HepG2 (cell line): Measurements from ENCODE around the gene SYNJ2. TPM values are rescaled to one million over a fixed set of nuclear protein-coding genes. Genes with fewer than 3 reads are reported as not detected.
A peak's percentile ranks its signal among the peaks of the same experiment; 100 is the strongest.

Source experiments
- ARNT ChIP-seq: fragments of 450-650 bp; IDR thresholded peaks from 2 replicates; pipeline ENCODE4 v1.6.1; 2017
- KDM1A ChIP-seq: IDR thresholded peaks from 2 replicates; pipeline ENCODE4 v1.6.1; 2016; ENCODE audit warnings: missing compliant biosample characterization
- MBD4 ChIP-seq: IDR thresholded peaks from 2 replicates; pipeline ENCODE4 v1.6.1; 2012; ENCODE audit warnings: low read length, inconsistent platforms, borderline replicate concordance
- MTA1 ChIP-seq: sonication (generic); formaldehyde crosslinking; IDR thresholded peaks from 2 replicates; pipeline ENCODE4 v1.4.0; 2020; ENCODE audit warnings: missing genetic modification reagents, mild to moderate bottlenecking, borderline replicate concordance
- PAF1 ChIP-seq: IDR thresholded peaks from 2 replicates; pipeline ENCODE4 v1.6.1; 2016; ENCODE audit warnings: missing genetic modification reagents, missing compliant biosample characterization
- PHF21A ChIP-seq: sonication (generic); formaldehyde crosslinking; IDR thresholded peaks from 2 replicates; pipeline ENCODE4 v1.5.0; 2020; ENCODE audit warnings: mild to moderate bottlenecking, missing genetic modification reagents
- RELA ChIP-seq: sonication (generic); formaldehyde crosslinking; IDR thresholded peaks from 2 replicates; pipeline ENCODE4 v1.4.0; 2020; ENCODE audit warnings: missing genetic modification reagents
- TRIM24 ChIP-seq: sonication (generic); formaldehyde crosslinking; IDR thresholded peaks from 2 replicates; pipeline ENCODE4 v1.8.0; 2022; ENCODE audit warnings: mild to moderate bottlenecking, missing genetic modification reagents
- ZNF136 ChIP-seq: sonication (generic); formaldehyde crosslinking; IDR thresholded peaks from 2 replicates; pipeline ENCODE4 v1.8.1; 2022; ENCODE audit warnings: low read depth, mild to moderate bottlenecking, moderate library complexity, missing genetic modification reagents
- ZNF333 ChIP-seq: sonication (generic); formaldehyde crosslinking; IDR thresholded peaks from 2 replicates; pipeline ENCODE4 v1.4.0; 2020; ENCODE audit warnings: mild to moderate bottlenecking, missing genetic modification reagents, borderline replicate concordance
- ZNF547 ChIP-seq: sonication (generic); formaldehyde crosslinking; IDR thresholded peaks from 2 replicates; pipeline ENCODE4 v1.5.1; 2020; ENCODE audit warnings: mild to moderate bottlenecking, missing genetic modification reagents
- ZNF883 ChIP-seq: sonication (generic); formaldehyde crosslinking; IDR thresholded peaks from 2 replicates; pipeline ENCODE4 v1.5.1; 2020; ENCODE audit warnings: mild to moderate bottlenecking, missing genetic modification reagents; ENCODE audit errors: not compliant biosample characterization
- ZSCAN25 ChIP-seq: sonication (generic); formaldehyde crosslinking; IDR thresholded peaks from 2 replicates; pipeline ENCODE4 v1.8.0; 2022; ENCODE audit warnings: mild to moderate bottlenecking, missing genetic modification reagents
- polyA plus RNA-seq, 8 experiments: library from polyadenylated mRNA; depleted of rRNA in 3 of 8; stranded (reverse) in 7 of 8; unstranded in 1 of 8; fragments of >200 nt; fragmentation: Illumina TruSeq in 4 of 8; extraction: Trizol in 4 of 8; gene quantifications; 2 replicates each; pipeline versions ENCODE4 v1.2.1 to v1.2.3, GENCODE V29; 2011 to 2016; ENCODE audit warnings: low read depth in 4 of 8, missing spikeins in 1 of 8, mixed read lengths in 1 of 8; ENCODE audit not compliant: insufficient read depth in 1 of 8
- total RNA-seq, 5 experiments: library from RNA; depleted of rRNA; stranded (reverse); fragments of >200 nt; fragmentation: Illumina TruSeq; extraction: Trizol; gene quantifications; 2 replicates each; pipeline ENCODE4 v1.2.3, GENCODE V29; 2016; ENCODE audit warnings: low read depth in 1 of 5
- TF ChIP-seq, protein P1 (sequence below): sonication (generic); formaldehyde crosslinking; IDR thresholded peaks from 2 replicates; pipeline ENCODE4 v1.9.0; 2022; ENCODE audit warnings: low read depth, missing genetic modification reagents
- TF ChIP-seq, protein P2 (sequence below): sonication (generic); formaldehyde crosslinking; conservative IDR thresholded peaks from 2 replicates; pipeline ENCODE4 v1.8.0; 2022; ENCODE audit warnings: low read depth, missing genetic modification reagents
- TF ChIP-seq, protein P3 (sequence below): sonication (generic); formaldehyde crosslinking; IDR thresholded peaks from 2 replicates; pipeline ENCODE4 v1.4.0; 2020; ENCODE audit warnings: mild to moderate bottlenecking, missing genetic modification reagents
- TF ChIP-seq, protein P4 (sequence below): sonication (generic); formaldehyde crosslinking; IDR thresholded peaks from 2 replicates; pipeline ENCODE4 v1.8.0; 2022; ENCODE audit warnings: missing genetic modification reagents, mild to moderate bottlenecking, inconsistent platforms, borderline replicate concordance
- TF ChIP-seq, protein P5 (sequence below): IDR thresholded peaks from 2 replicates; pipeline ENCODE4 v1.6.1; 2016
- TF ChIP-seq, protein P6 (sequence below): sonication (generic); formaldehyde crosslinking; IDR thresholded peaks from 2 replicates; pipeline ENCODE4 v1.4.0; 2020; ENCODE audit warnings: mild to moderate bottlenecking, missing genetic modification reagents

The SYNJ2 gene
- total and polyA plus RNA-seq, 2 of the 13 experiments (the other 11 are each of a cell fraction or from before 2014, with no cell fraction given) = 39.1 to 57.6 TPM

DNA sequence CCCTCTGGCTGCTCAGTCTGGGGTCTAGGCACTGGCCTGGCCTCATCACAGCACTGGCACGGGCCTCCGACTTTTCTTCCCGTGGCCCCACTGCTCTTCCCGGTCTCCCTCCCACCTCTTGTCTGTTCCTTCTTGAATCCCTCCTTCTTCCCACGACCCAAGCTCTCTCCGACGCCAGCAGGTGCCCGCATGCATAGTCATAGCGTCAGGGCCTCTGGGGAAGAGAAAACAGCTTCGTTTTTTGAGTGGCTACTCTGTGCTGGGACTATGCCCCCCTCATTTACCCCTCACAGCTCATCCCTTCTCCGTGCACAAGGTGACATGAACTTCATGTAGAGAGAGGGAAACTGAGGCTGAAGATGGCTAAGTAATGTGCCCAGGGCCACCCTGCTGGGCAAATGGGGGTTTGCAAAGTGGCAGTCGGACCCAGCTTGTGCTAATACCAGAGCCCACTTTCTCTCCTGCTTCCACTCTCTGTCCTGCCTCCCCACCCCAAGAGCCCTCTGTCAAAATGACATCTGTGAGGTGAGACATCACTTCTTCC lies 59.2 kb downstream of the SYNJ2 start (continued):
- TF ChIP-seq PHF21A (no peak; the same call in 1 of the 2 replicates), PAF1 (no peak), ZNF883 (no peak), ZNF547 (CRISPR knock-in tag) (no peak), ZNF333 (CRISPR knock-in tag) (no peak), KDM1A (CRISPR knock-in tag) (no peak), ARNT (no peak), MTA1 (CRISPR knock-in tag) (peak; percentile 16; the same call in 1 of the 2 replicates), TRIM24 (CRISPR knock-in tag) (no peak), RELA (CRISPR knock-in tag) (no peak), ZNF136 (CRISPR knock-in tag) (0 out of 2 replicates have a peak, but pooled peaks have one; percentile 32), ZSCAN25 (CRISPR knock-in tag) (no peak), MBD4 (no peak)
- TF ChIP-seq, protein P1, sequence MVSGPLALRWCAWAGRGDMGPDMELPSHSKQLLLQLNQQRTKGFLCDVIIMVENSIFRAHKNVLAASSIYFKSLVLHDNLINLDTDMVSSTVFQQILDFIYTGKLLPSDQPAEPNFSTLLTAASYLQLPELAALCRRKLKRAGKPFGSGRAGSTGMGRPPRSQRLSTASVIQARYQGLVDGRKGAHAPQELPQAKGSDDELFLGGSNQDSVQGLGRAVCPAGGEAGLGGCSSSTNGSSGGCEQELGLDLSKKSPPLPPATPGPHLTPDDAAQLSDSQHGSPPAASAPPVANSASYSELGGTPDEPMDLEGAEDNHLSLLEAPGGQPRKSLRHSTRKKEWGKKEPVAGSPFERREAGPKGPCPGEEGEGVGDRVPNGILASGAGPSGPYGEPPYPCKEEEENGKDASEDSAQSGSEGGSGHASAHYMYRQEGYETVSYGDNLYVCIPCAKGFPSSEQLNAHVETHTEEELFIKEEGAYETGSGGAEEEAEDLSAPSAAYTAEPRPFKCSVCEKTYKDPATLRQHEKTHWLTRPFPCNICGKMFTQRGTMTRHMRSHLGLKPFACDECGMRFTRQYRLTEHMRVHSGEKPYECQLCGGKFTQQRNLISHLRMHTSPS (CRISPR knock-in tag) = no peak; the same call in 1 of the 2 replicates
- TF ChIP-seq, protein P2, sequence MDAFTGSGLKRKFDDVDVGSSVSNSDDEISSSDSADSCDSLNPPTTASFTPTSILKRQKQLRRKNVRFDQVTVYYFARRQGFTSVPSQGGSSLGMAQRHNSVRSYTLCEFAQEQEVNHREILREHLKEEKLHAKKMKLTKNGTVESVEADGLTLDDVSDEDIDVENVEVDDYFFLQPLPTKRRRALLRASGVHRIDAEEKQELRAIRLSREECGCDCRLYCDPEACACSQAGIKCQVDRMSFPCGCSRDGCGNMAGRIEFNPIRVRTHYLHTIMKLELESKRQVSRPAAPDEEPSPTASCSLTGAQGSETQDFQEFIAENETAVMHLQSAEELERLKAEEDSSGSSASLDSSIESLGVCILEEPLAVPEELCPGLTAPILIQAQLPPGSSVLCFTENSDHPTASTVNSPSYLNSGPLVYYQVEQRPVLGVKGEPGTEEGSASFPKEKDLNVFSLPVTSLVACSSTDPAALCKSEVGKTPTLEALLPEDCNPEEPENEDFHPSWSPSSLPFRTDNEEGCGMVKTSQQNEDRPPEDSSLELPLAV (CRISPR knock-in tag) = no peak
- TF ChIP-seq, protein P3, sequence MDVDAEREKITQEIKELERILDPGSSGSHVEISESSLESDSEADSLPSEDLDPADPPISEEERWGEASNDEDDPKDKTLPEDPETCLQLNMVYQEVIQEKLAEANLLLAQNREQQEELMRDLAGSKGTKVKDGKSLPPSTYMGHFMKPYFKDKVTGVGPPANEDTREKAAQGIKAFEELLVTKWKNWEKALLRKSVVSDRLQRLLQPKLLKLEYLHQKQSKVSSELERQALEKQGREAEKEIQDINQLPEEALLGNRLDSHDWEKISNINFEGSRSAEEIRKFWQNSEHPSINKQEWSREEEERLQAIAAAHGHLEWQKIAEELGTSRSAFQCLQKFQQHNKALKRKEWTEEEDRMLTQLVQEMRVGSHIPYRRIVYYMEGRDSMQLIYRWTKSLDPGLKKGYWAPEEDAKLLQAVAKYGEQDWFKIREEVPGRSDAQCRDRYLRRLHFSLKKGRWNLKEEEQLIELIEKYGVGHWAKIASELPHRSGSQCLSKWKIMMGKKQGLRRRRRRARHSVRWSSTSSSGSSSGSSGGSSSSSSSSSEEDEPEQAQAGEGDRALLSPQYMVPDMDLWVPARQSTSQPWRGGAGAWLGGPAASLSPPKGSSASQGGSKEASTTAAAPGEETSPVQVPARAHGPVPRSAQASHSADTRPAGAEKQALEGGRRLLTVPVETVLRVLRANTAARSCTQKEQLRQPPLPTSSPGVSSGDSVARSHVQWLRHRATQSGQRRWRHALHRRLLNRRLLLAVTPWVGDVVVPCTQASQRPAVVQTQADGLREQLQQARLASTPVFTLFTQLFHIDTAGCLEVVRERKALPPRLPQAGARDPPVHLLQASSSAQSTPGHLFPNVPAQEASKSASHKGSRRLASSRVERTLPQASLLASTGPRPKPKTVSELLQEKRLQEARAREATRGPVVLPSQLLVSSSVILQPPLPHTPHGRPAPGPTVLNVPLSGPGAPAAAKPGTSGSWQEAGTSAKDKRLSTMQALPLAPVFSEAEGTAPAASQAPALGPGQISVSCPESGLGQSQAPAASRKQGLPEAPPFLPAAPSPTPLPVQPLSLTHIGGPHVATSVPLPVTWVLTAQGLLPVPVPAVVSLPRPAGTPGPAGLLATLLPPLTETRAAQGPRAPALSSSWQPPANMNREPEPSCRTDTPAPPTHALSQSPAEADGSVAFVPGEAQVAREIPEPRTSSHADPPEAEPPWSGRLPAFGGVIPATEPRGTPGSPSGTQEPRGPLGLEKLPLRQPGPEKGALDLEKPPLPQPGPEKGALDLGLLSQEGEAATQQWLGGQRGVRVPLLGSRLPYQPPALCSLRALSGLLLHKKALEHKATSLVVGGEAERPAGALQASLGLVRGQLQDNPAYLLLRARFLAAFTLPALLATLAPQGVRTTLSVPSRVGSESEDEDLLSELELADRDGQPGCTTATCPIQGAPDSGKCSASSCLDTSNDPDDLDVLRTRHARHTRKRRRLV (CRISPR knock-in tag) = no peak
- TF ChIP-seq, protein P4, sequence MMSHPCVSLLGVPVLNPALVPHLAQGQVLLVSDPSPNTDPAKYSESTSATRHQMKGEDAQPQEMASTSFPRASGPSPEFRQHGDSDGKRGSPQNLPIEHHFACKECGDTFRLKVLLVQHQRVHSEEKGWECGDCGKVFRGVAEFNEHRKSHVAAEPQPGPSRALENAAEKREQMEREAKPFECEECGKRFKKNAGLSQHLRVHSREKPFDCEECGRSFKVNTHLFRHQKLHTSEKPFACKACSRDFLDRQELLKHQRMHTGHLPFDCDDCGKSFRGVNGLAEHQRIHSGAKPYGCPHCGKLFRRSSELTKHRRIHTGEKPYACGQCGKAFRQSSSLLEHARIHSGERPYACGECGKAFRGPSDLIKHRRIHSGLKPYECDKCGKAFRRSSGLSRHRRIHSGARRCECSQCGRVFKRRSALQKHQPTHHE (CRISPR knock-in tag) = no peak
- TF ChIP-seq, protein P5, sequence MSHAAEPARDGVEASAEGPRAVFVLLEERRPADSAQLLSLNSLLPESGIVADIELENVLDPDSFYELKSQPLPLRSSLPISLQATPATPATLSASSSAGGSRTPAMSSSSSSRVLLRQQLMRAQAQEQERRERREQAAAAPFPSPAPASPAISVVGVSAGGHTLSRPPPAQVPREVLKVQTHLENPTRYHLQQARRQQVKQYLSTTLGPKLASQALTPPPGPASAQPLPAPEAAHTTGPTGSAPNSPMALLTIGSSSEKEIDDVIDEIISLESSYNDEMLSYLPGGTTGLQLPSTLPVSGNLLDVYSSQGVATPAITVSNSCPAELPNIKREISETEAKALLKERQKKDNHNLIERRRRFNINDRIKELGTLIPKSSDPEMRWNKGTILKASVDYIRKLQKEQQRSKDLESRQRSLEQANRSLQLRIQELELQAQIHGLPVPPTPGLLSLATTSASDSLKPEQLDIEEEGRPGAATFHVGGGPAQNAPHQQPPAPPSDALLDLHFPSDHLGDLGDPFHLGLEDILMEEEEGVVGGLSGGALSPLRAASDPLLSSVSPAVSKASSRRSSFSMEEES (CRISPR knock-in tag) = no peak
- TF ChIP-seq, protein P6, sequence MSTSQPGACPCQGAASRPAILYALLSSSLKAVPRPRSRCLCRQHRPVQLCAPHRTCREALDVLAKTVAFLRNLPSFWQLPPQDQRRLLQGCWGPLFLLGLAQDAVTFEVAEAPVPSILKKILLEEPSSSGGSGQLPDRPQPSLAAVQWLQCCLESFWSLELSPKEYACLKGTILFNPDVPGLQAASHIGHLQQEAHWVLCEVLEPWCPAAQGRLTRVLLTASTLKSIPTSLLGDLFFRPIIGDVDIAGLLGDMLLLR = no peak
